HFFc6 (cell line): ENCODE measurements around the gene FAM32A. TPM values are rescaled to one million over a fixed set of nuclear protein-coding genes. Genes with fewer than 3 reads are reported as not detected.

Experiments
- DNase-seq: peaks from one replicate; pipeline ENCODE4 v3.0.0-alpha.2; 2018
- H3K27ac Mint-ChIP-seq: 2 replicates; pipeline ENCODE4 v1.8.0; 2020; ENCODE audit warnings: mild to moderate bottlenecking, mixed read lengths
- H3K27me3 Mint-ChIP-seq: 2 replicates; pipeline ENCODE4 v1.8.0; 2021; ENCODE audit warnings: mild to moderate bottlenecking, moderate library complexity, mixed read lengths; ENCODE audit not compliant: insufficient read depth
- H3K36me3 Mint-ChIP-seq: 2 replicates; pipeline ENCODE4 v1.8.0; 2021; ENCODE audit warnings: low read depth, mixed read lengths
- H3K4me1 Mint-ChIP-seq: 2 replicates; pipeline ENCODE4 v1.8.0; 2020; ENCODE audit warnings: low read depth, mixed read lengths
- H3K4me3 Mint-ChIP-seq: 2 replicates; pipeline ENCODE4 v1.8.0; 2020; ENCODE audit warnings: mild to moderate bottlenecking, moderate library complexity, mixed read lengths
- H3K9me3 Mint-ChIP-seq: 2 replicates; pipeline ENCODE4 v1.8.0; 2020; ENCODE audit warnings: mild to moderate bottlenecking, mixed read lengths
- total RNA-seq, 6 experiments: library from RNA; stranded (reverse); fragmentation: NEBNext Ultra II Directional; extraction: Animal tissue kit (Norgen Biotek cat#: 25700); gene quantifications; 2 replicates in 1 of 6; 3 replicates in 5 of 6; pipeline ENCODE4 v1.2.3, GENCODE V29; 2021
- TF ChIP-seq, protein P1 (sequence below): fragments of 200-600 bp; sonication (generic); IDR thresholded peaks from 2 replicates; pipeline ENCODE4 v1.5.0; 2021; ENCODE audit warnings: antibody characterized with exemption, mild to moderate bottlenecking

Gene FAM32A
- total RNA-seq, 6 experiments from 2014 or later = 77.0 to 81.3 (median 79.6) TPM

DNA sequence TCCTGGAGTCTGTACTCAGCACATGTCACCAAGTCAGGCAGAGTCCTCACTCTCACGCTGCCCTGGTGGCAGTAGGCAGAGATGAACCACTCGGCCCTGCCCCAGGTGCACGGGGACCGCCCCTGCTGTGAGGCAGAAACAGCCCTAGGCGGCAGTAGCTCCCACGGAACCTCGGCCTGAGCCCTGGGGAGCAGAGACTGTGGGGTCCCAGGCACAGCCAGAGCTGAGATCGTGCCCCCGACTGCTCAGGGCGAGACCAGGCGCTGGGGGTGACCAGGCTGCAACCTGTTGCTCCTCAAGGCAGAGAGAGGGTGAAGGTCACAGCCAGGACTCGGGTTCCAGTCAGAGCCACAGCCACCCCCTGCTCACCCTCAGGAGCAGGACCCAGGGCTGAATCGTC, 47.4 kb downstream of the FAM32A start:
- Mint-ChIP-seq H3K4me1 (no peaks in the 10 kb centered on the region), H3K36me3 (peaks cover 44% of the 10 kb centered on the region), H3K4me3 (no peak overlapping the region), H3K9me3 (no peaks in the 10 kb centered on the region), H3K27ac (no peak overlapping the region), H3K27me3 (peaks cover 1% of the 10 kb centered on the region)
- DNase-seq = no peak
- TF ChIP-seq, protein P1, sequence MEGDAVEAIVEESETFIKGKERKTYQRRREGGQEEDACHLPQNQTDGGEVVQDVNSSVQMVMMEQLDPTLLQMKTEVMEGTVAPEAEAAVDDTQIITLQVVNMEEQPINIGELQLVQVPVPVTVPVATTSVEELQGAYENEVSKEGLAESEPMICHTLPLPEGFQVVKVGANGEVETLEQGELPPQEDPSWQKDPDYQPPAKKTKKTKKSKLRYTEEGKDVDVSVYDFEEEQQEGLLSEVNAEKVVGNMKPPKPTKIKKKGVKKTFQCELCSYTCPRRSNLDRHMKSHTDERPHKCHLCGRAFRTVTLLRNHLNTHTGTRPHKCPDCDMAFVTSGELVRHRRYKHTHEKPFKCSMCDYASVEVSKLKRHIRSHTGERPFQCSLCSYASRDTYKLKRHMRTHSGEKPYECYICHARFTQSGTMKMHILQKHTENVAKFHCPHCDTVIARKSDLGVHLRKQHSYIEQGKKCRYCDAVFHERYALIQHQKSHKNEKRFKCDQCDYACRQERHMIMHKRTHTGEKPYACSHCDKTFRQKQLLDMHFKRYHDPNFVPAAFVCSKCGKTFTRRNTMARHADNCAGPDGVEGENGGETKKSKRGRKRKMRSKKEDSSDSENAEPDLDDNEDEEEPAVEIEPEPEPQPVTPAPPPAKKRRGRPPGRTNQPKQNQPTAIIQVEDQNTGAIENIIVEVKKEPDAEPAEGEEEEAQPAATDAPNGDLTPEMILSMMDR = no peak

DNA sequence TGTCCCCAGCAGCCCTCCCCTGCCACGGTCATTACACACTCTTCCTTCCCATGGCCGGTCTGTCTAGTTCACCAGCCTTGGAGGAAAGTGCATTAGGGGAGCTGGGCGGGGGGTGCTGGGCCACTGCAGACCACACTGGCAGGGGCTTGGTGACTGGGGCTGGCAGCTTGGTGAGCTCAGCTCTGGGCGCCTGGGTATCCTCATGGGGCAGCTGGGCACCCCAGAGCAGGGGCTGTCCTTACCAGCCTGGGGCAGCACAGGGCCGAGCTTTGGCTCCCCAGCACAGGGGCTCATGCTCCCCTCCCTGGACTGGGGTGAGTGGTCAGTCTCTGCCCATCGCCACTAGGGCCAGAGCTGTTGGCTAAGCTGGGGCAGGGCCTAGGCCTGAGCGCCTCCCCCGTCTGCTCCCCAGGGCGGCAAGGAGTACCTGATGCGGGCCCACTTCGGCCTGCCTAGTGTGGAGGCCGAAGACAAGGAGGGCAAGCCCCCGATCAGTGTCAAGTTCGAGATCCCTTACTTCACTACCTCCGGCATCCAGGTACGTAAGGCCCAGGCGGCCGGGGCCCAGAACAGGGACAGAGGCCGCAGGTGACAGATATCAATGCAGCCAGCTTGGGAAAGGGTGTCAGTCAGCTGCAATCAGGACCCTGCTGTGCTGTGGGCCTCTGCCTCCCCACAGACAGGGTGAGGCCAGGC, 48.0 kb downstream of the FAM32A start:
- H3K4me1 Mint-ChIP-seq = no peaks in the 10 kb centered on the region
- no peak overlapping the region for H3K4me3 Mint-ChIP-seq
- no peaks in the 10 kb centered on the region for H3K9me3 Mint-ChIP-seq
- peaks cover 1% of the 10 kb centered on the region for H3K27me3 Mint-ChIP-seq
- DNase-seq = no peak
- H3K27ac Mint-ChIP-seq = no peak overlapping the region
- TF ChIP-seq, protein P1 = no peak
- H3K36me3 Mint-ChIP-seq = peaks cover 44% of the 10 kb centered on the region

DNA sequence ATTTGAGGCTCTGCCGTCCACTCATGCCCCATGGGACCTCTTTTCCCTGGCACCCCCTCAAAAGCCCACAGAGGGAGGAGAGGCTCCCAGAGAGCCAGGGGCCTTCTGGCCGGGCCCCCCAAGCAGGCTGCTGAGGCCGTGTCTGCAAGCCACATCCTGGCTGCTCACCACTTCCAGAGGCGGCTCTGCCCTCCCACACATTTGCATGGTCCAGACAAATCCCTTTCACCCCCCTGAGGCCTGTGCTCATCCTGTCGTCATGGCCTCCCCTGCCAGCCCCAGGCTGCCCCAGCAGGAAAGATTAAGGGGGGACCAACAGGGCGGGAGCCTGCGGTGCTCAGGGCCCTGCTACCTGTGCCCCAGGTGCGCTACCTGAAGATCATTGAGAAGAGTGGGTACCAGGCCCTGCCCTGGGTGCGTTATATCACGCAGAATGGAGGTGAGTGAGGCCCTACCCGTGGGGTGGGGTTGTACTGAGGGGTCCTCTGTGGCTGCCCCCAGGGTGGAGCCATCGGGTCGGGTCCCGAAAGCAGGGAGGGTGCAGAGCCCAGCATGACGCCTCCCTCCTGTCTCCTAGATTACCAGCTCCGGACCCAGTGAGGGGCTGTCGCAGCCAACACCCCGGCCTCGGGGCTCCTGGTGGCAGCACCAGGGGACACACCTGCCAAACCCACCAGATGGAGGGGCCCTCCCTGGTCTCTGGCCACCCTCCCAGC, 48.8 kb downstream of the FAM32A start:
- Mint-ChIP-seq H3K9me3 (no peaks in the 10 kb centered on the region), H3K36me3 (peaks cover 44% of the 10 kb centered on the region)

DNA sequence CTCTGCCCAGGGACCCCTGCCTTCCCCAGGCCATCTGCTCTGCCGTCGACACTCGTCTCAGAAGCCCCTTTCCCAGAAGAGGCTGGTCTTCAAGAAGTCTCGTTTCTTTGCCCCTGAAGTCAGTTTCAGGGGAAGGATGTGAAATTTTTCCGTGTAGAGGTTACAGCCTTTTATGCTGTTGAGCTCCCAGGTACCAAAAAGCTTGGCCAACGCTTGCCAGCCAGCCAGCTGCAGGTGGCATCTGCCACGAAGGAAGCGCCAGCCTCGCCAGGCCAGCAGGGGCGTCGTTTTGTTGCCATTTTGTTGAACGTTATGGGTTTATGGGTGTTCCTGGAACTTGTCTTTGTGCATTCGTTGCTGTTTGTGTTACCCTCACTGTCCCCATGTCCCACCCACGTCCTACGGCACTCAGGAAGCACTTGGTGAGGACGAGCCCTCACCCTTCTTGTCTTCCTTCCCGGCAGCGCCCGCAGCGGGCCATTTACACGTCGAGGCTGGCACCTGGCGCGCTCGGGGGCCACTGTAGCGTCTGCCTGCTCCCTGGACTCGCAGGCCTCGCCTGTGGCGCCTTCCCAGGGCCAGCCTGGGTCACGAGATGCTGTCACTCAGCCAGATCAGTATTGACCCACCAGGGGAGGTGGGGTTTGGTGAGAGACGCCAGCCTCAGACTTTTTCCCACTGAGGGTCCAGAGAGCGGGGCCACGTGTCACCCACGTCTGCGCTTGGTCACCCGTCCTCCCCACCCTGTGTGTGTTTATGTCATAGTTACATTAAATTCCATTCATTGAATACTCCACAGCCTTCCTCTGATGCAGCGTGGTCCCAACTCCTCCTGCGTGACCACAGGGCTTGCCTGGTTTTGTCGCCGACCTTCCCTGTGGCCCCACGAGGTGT, 49.6 kb downstream of the FAM32A start:
- no peaks in the 10 kb centered on the region for H3K4me1 Mint-ChIP-seq
- H3K27me3 Mint-ChIP-seq = peaks cover 1% of the 10 kb centered on the region
- no peak for DNase-seq
- peaks cover 39% of the 10 kb centered on the region for H3K36me3 Mint-ChIP-seq
- TF ChIP-seq, protein P1 = no peak
- no peaks in the 10 kb centered on the region for H3K9me3 Mint-ChIP-seq
- no peak overlapping the region for H3K4me3 Mint-ChIP-seq
- no peak overlapping the region for H3K27ac Mint-ChIP-seq

More for the DNA sequence above, 48.8 kb downstream of the FAM32A start:
- TF ChIP-seq, protein P1 = no peak
- Mint-ChIP-seq H3K27ac (no peak overlapping the region), H3K27me3 (peaks cover 1% of the 10 kb centered on the region), H3K4me3 (no peak overlapping the region), H3K4me1 (no peaks in the 10 kb centered on the region)
- DNase-seq = no peak

DNA sequence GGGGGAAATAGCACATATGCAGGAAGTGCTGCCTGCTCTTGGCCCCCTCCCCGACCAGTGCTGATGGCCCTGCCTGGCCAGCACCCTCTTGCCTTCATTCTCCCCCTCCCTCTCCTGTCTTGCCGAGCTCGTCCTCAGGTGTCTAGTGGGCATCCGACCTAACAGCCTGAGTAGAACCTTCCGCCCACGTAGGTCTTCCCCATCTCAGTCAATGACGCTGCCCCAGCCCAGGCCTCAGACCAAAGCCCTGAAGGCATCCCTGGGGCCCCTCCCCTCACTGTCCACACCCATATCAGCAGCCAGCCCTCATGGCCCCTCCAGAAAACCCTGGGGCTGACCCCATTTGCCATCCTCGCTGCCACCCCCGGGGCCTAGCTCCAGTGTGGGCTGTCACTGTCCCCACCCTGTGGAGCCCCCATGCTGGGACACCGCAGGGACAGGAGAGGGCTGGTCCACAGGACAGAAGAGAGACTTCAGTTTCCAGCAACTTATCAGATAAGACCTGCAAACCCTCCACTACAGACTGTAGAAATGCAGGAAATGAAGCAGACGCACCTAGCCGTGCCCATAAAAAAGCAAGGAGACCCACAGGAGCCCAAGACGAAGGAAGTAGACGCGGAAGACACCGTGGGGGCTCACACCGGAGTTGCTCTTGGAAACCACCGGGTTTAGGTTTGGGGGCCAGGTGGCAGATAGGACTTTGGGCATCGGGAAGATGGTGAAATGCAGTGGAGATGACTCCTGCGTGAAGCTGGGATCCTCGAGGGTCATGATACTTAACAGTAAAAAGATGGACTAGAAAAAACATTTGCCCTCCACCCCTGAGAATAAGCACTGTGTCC, 50.8 kb downstream of the FAM32A start:
- no peaks in the 10 kb centered on the region for H3K4me1 Mint-ChIP-seq
- H3K27me3 Mint-ChIP-seq = no peaks in the 10 kb centered on the region; the same call in 1 of the 2 replicates
- no peak overlapping the region for H3K27ac Mint-ChIP-seq
- H3K4me3 Mint-ChIP-seq = no peak overlapping the region
- no peak for DNase-seq
- TF ChIP-seq, protein P1 = no peak
- H3K9me3 Mint-ChIP-seq = no peaks in the 10 kb centered on the region
- H3K36me3 Mint-ChIP-seq = peaks cover 33% of the 10 kb centered on the region
